HEK293 (cell line): Measurements from ENCODE around the gene MS4A5.

Source experiments
- CTCF ChIA-PET: fragments of 350-600 bp; formaldehyde crosslinking; extraction: SDS; loops from one replicate; lab custom pipeline; 2021; ENCODE audit warnings: antibody characterized with exemption; lab: Yijun Ruan, JAX
- POLR2A ChIA-PET: fragments of 300-600 bp; formaldehyde crosslinking; extraction: SDS; loops from one replicate; lab custom pipeline; 2020; ENCODE audit warnings: antibody characterized with exemption, inconsistent platforms; lab: Yijun Ruan, JAX
- H3K27ac ChIP-seq: fragments of 200-500 bp; sonication (Bioruptor generic); 2 replicates; pipeline ENCODE4 v1.5.1; 2014; ENCODE audit warnings: low read depth, low read length, control low read depth, inconsistent platforms; ENCODE audit errors: extremely low read depth
- H3K36me3 ChIP-seq, 2 experiments: fragments of 200-500 bp in 1 of 2; sonication (Bioruptor generic) in 1 of 2; 1 replicate in 1 of 2; 2 replicates in 1 of 2; pipeline ENCODE4 v1.5.1; 2014 to 2017; ENCODE audit warnings: inconsistent platforms in 2 of 2, low read length in 2 of 2; ENCODE audit not compliant: control insufficient read depth in 2 of 2, insufficient read depth in 1 of 2
- H3K4me1 ChIP-seq: fragments of 200-500 bp; sonication (Bioruptor generic); 2 replicates; pipeline ENCODE4 v1.5.1; 2014; ENCODE audit warnings: mild to moderate bottlenecking, low read length, inconsistent platforms; ENCODE audit not compliant: control insufficient read depth, insufficient read depth
- H3K4me3 ChIP-seq: 2 replicates; pipeline ENCODE4 v1.5.1; 2011; ENCODE audit warnings: low read depth, mild to moderate bottlenecking, control low read depth, low read length, moderate library complexity
- H3K9me3 ChIP-seq: fragments of 200-500 bp; sonication (Bioruptor generic); 2 replicates; pipeline ENCODE4 v1.5.1; 2014; ENCODE audit warnings: low read depth, low read length, inconsistent platforms; ENCODE audit not compliant: control insufficient read depth, insufficient read depth
- FEZF1 ChIP-seq: fragments of 450-650 bp; formaldehyde crosslinking; IDR thresholded peaks from 2 replicates; pipeline ENCODE4 v1.5.1; 2016; ENCODE audit warnings: missing biosample characterization, missing genetic modification characterization
- ZBTB48 ChIP-seq: fragments of 450-650 bp; formaldehyde crosslinking; IDR thresholded peaks from 2 replicates; pipeline ENCODE4 v1.5.1; 2016; ENCODE audit warnings: missing biosample characterization, missing genetic modification characterization
- ZNF132 ChIP-seq: fragments of 450-650 bp; formaldehyde crosslinking; IDR thresholded peaks from 2 replicates; pipeline ENCODE4 v1.5.1; 2017; ENCODE audit warnings: missing biosample characterization, missing genetic modification characterization, borderline replicate concordance
- ZNF146 ChIP-seq: fragments of 450-650 bp; formaldehyde crosslinking; IDR thresholded peaks from 2 replicates; pipeline ENCODE4 v1.5.1; 2016; ENCODE audit warnings: missing biosample characterization, missing genetic modification characterization
- ZNF16 ChIP-seq: fragments of 450-650 bp; formaldehyde crosslinking; IDR thresholded peaks from 2 replicates; pipeline ENCODE4 v1.5.1; 2016; ENCODE audit warnings: low read depth, missing biosample characterization, missing genetic modification characterization
- ZNF292 ChIP-seq: fragments of 450-650 bp; formaldehyde crosslinking; IDR thresholded peaks from 2 replicates; pipeline ENCODE4 v1.5.1; 2016; ENCODE audit warnings: low read depth, missing biosample characterization, missing genetic modification characterization, borderline replicate concordance
- ZNF433 ChIP-seq: fragments of 450-650 bp; formaldehyde crosslinking; IDR thresholded peaks from 2 replicates; pipeline ENCODE4 v1.5.1; 2016; ENCODE audit warnings: missing biosample characterization, missing genetic modification characterization, low read depth
- ZNF707 ChIP-seq: fragments of 450-650 bp; formaldehyde crosslinking; IDR thresholded peaks from 2 replicates; pipeline ENCODE4 v1.5.1; 2016; ENCODE audit warnings: missing biosample characterization, missing genetic modification characterization
- ZSCAN18 ChIP-seq: fragments of 450-650 bp; formaldehyde crosslinking; IDR thresholded peaks from 2 replicates; pipeline ENCODE4 v1.5.1; 2016; ENCODE audit warnings: missing biosample characterization, missing genetic modification characterization
- ZSCAN5A ChIP-seq: fragments of 450-650 bp; formaldehyde crosslinking; IDR thresholded peaks from 2 replicates; pipeline ENCODE4 v1.5.1; 2016; ENCODE audit warnings: missing biosample characterization, missing genetic modification characterization
- ZXDB ChIP-seq: fragments of 450-650 bp; formaldehyde crosslinking; IDR thresholded peaks from 2 replicates; pipeline ENCODE4 v1.5.1; 2016; ENCODE audit warnings: missing biosample characterization, missing genetic modification characterization

The MS4A5 gene

GRCh38 chr11:60493454-60493853 is 64.1 kb downstream of the MS4A5 start:
- H3K4me3 ChIP-seq = no peak overlapping the region
- TF ChIP-seq ZNF146 (tag by site-specific recombination) (no peak), ZXDB (tag by site-specific recombination) (no peak), FEZF1 (tag by site-specific recombination) (no peak), ZNF132 (tag by site-specific recombination) (no peak), ZSCAN18 (tag by site-specific recombination) (no peak), ZBTB48 (no peak), ZNF292 (tag by site-specific recombination) (no peak), ZNF433 (tag by site-specific recombination) (no peak), ZSCAN5A (tag by site-specific recombination) (no peak), ZNF707 (no peak), ZNF16 (tag by site-specific recombination) (no peak)
- H3K27ac ChIP-seq = no peak overlapping the region
- CTCF ChIA-PET = interaction anchor here (1.0 kb wide), 1 partner anchor 130 kb away, joined by 3 read pairs; no protein-coding TSS in a partner anchor
- POLR2A ChIA-PET = no interaction called here
- H3K36me3 ChIP-seq = no peaks in the 10 kb centered on the region
- no peaks in the 10 kb centered on the region for H3K9me3 ChIP-seq
- no peaks in the 10 kb centered on the region for H3K4me1 ChIP-seq
